Activated B cell treated with CpG ODN at 0.5 μM for 24 hours (primary cell): ENCODE data around the gene CD40. TPM values are rescaled to one million over a fixed set of nuclear protein-coding genes. Genes with fewer than 3 reads are reported as not detected.

Experiments used
- ATAC-seq: fragments of 200-7000 bp; cut with Tn5 transposase; one replicate; pipeline ENCODE4 v1.10.0; 2021; ENCODE audit warnings: low read depth, mild to moderate bottlenecking, moderate library complexity
- CTCF ChIA-PET: fragments of 350-600 bp; sonication (Branson Sonifier 250); formaldehyde crosslinking; loops from one replicate; lab custom pipeline; 2021; ENCODE audit warnings: antibody characterized with exemption; lab: Charles Lee
- POLR2A ChIA-PET: fragments of 350-600 bp; sonication (Branson Sonifier 250); formaldehyde crosslinking; loops from one replicate; lab custom pipeline; 2021; ENCODE audit warnings: antibody characterized with exemption; lab: Charles Lee
- DNase-seq: peaks from one replicate; pipeline ENCODE4 v3.0.0; 2022
- H3K27ac Mint-ChIP-seq: one replicate; pipeline ENCODE4 v1.8.0; 2020; ENCODE audit warnings: mixed read lengths
- H3K27me3 Mint-ChIP-seq: one replicate; pipeline ENCODE4 v1.8.0; 2021; ENCODE audit warnings: mixed read lengths
- H3K36me3 Mint-ChIP-seq: one replicate; pipeline ENCODE4 v1.8.0; 2021; ENCODE audit warnings: low read depth, mixed read lengths
- H3K4me1 Mint-ChIP-seq: one replicate; pipeline ENCODE4 v1.8.0; 2021; ENCODE audit warnings: mixed read lengths
- H3K4me3 Mint-ChIP-seq: one replicate; pipeline ENCODE4 v1.8.0; 2020; ENCODE audit warnings: mild to moderate bottlenecking, mixed read lengths
- H3K9me3 Mint-ChIP-seq: one replicate; pipeline ENCODE4 v1.8.0; 2020; ENCODE audit warnings: mixed read lengths
- CTCF ChIP-seq: fragments of 200-600 bp; IDR thresholded peaks from one replicate; pipeline ENCODE4 v1.8.0; 2022; ENCODE audit warnings: antibody characterized with exemption, mild to moderate bottlenecking
- intact Hi-C: fragments of 100-400 bp; cut with micrococcal nuclease; formaldehyde crosslinking; loops from one replicate; pipeline ENCODE4 v1.15.1; 2024
- total RNA-seq: library from RNA; stranded (reverse); gene quantifications from 2 replicates; pipeline ENCODE4 v1.2.3, GENCODE V29; 2022

The CD40 gene
- total RNA-seq, 1 donor from 2014 or later: 464 TPM

GRCh38 chr20:46083101-46083500, 35.0 kb upstream of the CD40 start:
- ATAC-seq: no peak

GRCh38 chr20:46083531-46084061, 34.5 kb upstream of the CD40 start:
- Mint-ChIP-seq H3K27me3 (no peaks in the 10 kb centered on the region), H3K4me3 (no peak overlapping the region), H3K9me3 (no peaks in the 10 kb centered on the region), H3K27ac (no peak overlapping the region), H3K4me1 (peaks cover 70% of the 10 kb centered on the region), H3K36me3 (peaks cover 34% of the 10 kb centered on the region)
- ChIA-PET POLR2A (no interaction called here), CTCF (no interaction called here)
- ATAC-seq (no peak), DNase-seq (no peak)
- no peak for TF ChIP-seq CTCF
- intact Hi-C loops: no loop called here

More at GRCh38 chr20:46083101-46083500, 35.0 kb upstream of the CD40 start:
- ChIA-PET POLR2A (no interaction called here), CTCF (no interaction called here)
- Mint-ChIP-seq H3K27me3 (no peaks in the 10 kb centered on the region), H3K4me3 (no peak overlapping the region), H3K4me1 (peaks cover 65% of the 10 kb centered on the region), H3K36me3 (peaks cover 38% of the 10 kb centered on the region), H3K9me3 (no peaks in the 10 kb centered on the region), H3K27ac (no peak overlapping the region)
- no peak for DNase-seq
- TF ChIP-seq CTCF: no peak
- intact Hi-C loops: no loop called here

GRCh38 chr20:46084805-46085178, 33.3 kb upstream of the CD40 start:
- Mint-ChIP-seq H3K27ac (no peak overlapping the region), H3K27me3 (no peaks in the 10 kb centered on the region), H3K4me1 (peaks cover 75% of the 10 kb centered on the region), H3K36me3 (peaks cover 24% of the 10 kb centered on the region), H3K9me3 (no peaks in the 10 kb centered on the region), H3K4me3 (no peak overlapping the region)
- ATAC-seq (no peak), DNase-seq (no peak)
- TF ChIP-seq CTCF: no peak
- CTCF ChIA-PET: interaction anchor here (0.6 to 1.4 kb wide), 4 partner anchors 8 to 827 kb away, joined by 3 read pairs; no protein-coding TSS in a partner anchor
- POLR2A ChIA-PET: interaction anchor here (0.7 kb wide), 1 partner anchor 37 kb away, joined by 3 read pairs; no protein-coding TSS in a partner anchor
- intact Hi-C loops: loop anchor here (5.0 kb wide), 1 partner anchor 292 kb away; the partner anchor contains the start of genes DNTTIP1 and WFDC3

DNA sequence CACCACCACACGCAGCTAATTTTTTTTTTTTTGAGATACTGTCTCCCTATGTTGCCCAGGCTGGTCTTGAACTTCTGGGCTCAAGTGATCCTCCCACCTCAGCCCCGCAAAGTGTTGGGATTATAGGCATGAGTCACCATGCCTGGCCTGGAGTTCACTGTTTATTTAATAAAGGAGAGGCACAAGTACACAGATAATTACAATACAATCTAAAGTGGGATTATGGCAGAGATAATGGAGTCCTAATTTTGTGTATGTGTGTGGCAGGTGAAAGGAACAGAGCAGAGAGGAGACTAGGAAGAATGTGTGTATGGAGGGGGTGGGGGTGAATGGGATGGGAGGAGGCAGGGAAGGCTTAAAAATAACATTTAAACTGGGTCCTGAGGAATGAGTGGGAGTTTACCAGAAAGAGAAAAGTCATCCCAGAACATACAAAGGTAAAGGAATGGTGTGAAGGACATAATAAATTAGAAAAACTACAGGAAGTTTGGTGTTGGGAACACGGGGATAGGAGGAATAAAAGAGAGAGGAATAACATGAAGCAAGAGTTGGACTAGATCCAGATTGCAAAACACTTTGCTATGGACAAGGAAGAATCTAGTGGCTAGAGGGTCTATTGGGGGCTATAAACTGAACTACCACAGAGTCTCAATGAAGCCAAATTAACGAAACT, 32.8 kb upstream of the CD40 start:
- Mint-ChIP-seq H3K9me3 (no peaks in the 10 kb centered on the region), H3K27ac (no peak overlapping the region), H3K4me1 (peaks cover 75% of the 10 kb centered on the region), H3K27me3 (no peaks in the 10 kb centered on the region), H3K36me3 (peaks cover 21% of the 10 kb centered on the region), H3K4me3 (no peak overlapping the region)
- ChIA-PET POLR2A (interaction anchor here (0.7 kb wide), 1 partner anchor 36 kb away, joined by 3 read pairs; no protein-coding TSS in a partner anchor), CTCF (interaction anchor here (0.6 to 1.4 kb wide), 4 partner anchors 9 to 828 kb away, joined by 3 read pairs; no protein-coding TSS in a partner anchor)
- DNase-seq: no peak
- intact Hi-C loops: loop anchor here (5.0 kb wide), 1 partner anchor 293 kb away; the partner anchor contains the start of genes DNTTIP1 and WFDC3
- TF ChIP-seq CTCF: no peak
- no peak for ATAC-seq

- no peak overlapping the region for H3K4me3 Mint-ChIP-seq
- H3K27ac Mint-ChIP-seq: peak overlapping the region; percentile 37
- no peaks in the 10 kb centered on the region for H3K27me3 Mint-ChIP-seq
- ATAC-seq (no peak), DNase-seq (no peak)
- H3K4me1 Mint-ChIP-seq: peaks cover 74% of the 10 kb centered on the region
- ChIA-PET POLR2A (interaction anchor here (1.2 to 2.4 kb wide), 4 partner anchors 21 to 45 kb away, joined by 3 to 8 read pairs (median 6); partner anchors contain the start of gene CD40), CTCF (interaction anchor here (1.4 to 1.7 kb wide), 2 partner anchors 19 to 88 kb away, joined by 3 to 5 read pairs; no protein-coding TSS in a partner anchor)
- no peaks in the 10 kb centered on the region for H3K9me3 Mint-ChIP-seq
- peaks cover 21% of the 10 kb centered on the region for H3K36me3 Mint-ChIP-seq
- intact Hi-C loops: loop anchor here (1.0 to 5.0 kb wide), 3 partner anchors 65 to 295 kb away; partner anchors contain the start of genes DNTTIP1 and WFDC3
- no peak for TF ChIP-seq CTCF
Measured at GRCh38 chr20:46087161-46087560, 31.0 kb upstream of the CD40 start.
